H1 (cell line): ENCODE measurements around the gene MYPN.

Source experiments
- CHD1 ChIP-seq: IDR thresholded peaks from 2 replicates; pipeline ENCODE4 v1.6.1; 2012; ENCODE audit warnings: low read depth, low read length, improper control_type of control experiment
- EP300 ChIP-seq, 2 experiments: IDR thresholded peaks; 1 replicate in 1 of 2; 2 replicates in 1 of 2; pipeline ENCODE4 v1.6.1; 2011 to 2012; ENCODE audit warnings: low read depth in 2 of 2, low read length in 2 of 2, mild to moderate bottlenecking in 2 of 2, borderline replicate concordance in 1 of 2, inconsistent platforms in 1 of 2, moderate library complexity in 1 of 2
- EZH2 ChIP-seq: fragments of 200-600 bp; sonication (generic); IDR thresholded peaks from 2 replicates; pipeline ENCODE4 v1.7.1; 2012; ENCODE audit warnings: low read depth, mild to moderate bottlenecking, moderate library complexity, low read length, inconsistent platforms; ENCODE audit not compliant: severe bottlenecking
- GTF2F1 ChIP-seq: IDR thresholded peaks from 2 replicates; pipeline ENCODE4 v1.6.1; 2012; ENCODE audit warnings: low read depth, low read length, improper control_type of control experiment, borderline replicate concordance
- JUND ChIP-seq: IDR thresholded peaks from 2 replicates; pipeline ENCODE4 v1.6.1; 2011; ENCODE audit warnings: mild to moderate bottlenecking, improper control_type of control experiment, low read length
- POLR2A ChIP-seq, 2 experiments: IDR thresholded peaks; 1 replicate in 1 of 2; 2 replicates in 1 of 2; pipeline ENCODE4 v1.6.1; 2011; ENCODE audit warnings: low read depth in 2 of 2, low read length in 2 of 2, mild to moderate bottlenecking in 2 of 2; ENCODE audit errors: control extremely low read depth in 1 of 2
- RAD21 ChIP-seq, 2 experiments: IDR thresholded peaks in 1 of 2; conservative IDR thresholded peaks in 1 of 2; 2 replicates each; pipeline ENCODE4 v1.6.1; 2011; ENCODE audit warnings: low read depth in 2 of 2, low read length in 2 of 2, improper control_type of control experiment in 1 of 2, inconsistent platforms in 1 of 2, mild to moderate bottlenecking in 1 of 2, moderate library complexity in 1 of 2
- RNF2 ChIP-seq: fragments of 200-900, 300-1000 bp; sonication (generic); IDR thresholded peaks from 2 replicates; pipeline ENCODE4 v1.7.1; 2016; ENCODE audit warnings: borderline replicate concordance, low read depth, mild to moderate bottlenecking, antibody characterized with exemption, low read length; ENCODE audit not compliant: poor library complexity, severe bottlenecking; ENCODE audit errors: missing control alignments
- SIN3A ChIP-seq, 2 experiments: IDR thresholded peaks in 1 of 2; conservative IDR thresholded peaks in 1 of 2; 2 replicates each; pipeline ENCODE4 v1.6.1; 2011 to 2012; ENCODE audit warnings: low read length in 2 of 2, improper control_type of control experiment in 1 of 2, low read depth in 1 of 2, mild to moderate bottlenecking in 1 of 2
- TAF1 ChIP-seq: IDR thresholded peaks from 2 replicates; pipeline ENCODE4 v1.6.1; 2011; ENCODE audit warnings: mild to moderate bottlenecking, low read depth, low read length
- TBP ChIP-seq: IDR thresholded peaks from 2 replicates; pipeline ENCODE4 v1.6.1; 2011; ENCODE audit warnings: low read depth, low read length, improper control_type of control experiment
- YY1 ChIP-seq: IDR thresholded peaks from 2 replicates; pipeline ENCODE4 v1.6.1; 2011; ENCODE audit warnings: low read depth, mild to moderate bottlenecking, low read length
- TF ChIP-seq, protein P1 (sequence below), 3 experiments: IDR thresholded peaks; 1 replicate in 2 of 3; 2 replicates in 1 of 3; pipeline versions ENCODE4 v1.5.1 to v1.6.1; 2011; ENCODE audit warnings: low read length in 3 of 3, mild to moderate bottlenecking in 3 of 3, inconsistent platforms in 2 of 3, low read depth in 1 of 3, moderate library complexity in 1 of 3; ENCODE audit not compliant: insufficient read depth in 1 of 3; ENCODE audit errors: control extremely low read depth in 1 of 3
- TF ChIP-seq, protein P2 (sequence below): IDR thresholded peaks from 2 replicates; pipeline ENCODE4 v1.6.1; 2011; ENCODE audit warnings: low read length, improper control_type of control experiment

DNA sequence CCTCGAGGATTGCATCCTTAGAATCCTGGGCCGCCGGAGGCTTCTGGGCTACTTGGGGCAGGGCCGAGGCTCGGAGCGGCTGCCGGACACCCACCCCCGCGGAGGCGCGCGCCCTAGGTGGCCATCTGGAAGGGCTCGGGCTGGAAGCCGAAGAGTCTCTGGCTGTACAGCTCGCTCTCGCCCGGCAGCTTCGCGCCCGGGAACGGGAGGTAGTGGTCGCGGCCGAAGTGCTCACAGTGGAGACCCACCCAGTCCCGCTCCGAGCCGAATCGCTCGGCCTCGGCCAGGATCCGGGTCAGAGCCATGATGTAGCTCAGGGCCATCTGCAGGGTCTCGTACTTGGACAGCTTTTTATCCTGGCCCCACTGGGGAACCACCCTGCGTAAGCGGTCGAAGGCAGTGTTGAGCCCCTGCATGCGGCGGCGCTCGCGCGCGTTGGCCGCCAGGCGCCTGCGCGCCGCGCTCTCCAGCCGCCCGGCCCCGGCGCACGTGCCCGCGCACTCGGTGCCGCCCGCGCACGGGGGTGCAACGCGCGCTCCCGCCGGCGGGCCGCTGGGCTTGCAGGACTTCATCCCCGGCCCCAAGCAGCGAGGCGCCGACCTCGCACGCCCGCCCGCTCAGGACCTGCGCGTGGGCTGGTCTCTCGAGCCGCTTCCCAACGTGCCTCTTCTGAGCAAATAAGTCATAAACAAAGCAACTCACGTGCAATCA lies 122.0 kb downstream of the MYPN start:
- TF ChIP-seq, protein P1, sequence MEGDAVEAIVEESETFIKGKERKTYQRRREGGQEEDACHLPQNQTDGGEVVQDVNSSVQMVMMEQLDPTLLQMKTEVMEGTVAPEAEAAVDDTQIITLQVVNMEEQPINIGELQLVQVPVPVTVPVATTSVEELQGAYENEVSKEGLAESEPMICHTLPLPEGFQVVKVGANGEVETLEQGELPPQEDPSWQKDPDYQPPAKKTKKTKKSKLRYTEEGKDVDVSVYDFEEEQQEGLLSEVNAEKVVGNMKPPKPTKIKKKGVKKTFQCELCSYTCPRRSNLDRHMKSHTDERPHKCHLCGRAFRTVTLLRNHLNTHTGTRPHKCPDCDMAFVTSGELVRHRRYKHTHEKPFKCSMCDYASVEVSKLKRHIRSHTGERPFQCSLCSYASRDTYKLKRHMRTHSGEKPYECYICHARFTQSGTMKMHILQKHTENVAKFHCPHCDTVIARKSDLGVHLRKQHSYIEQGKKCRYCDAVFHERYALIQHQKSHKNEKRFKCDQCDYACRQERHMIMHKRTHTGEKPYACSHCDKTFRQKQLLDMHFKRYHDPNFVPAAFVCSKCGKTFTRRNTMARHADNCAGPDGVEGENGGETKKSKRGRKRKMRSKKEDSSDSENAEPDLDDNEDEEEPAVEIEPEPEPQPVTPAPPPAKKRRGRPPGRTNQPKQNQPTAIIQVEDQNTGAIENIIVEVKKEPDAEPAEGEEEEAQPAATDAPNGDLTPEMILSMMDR (IDR thresholded peaks at IDR 0.05; ENCODE audit: control extremely low read depth in 1 of 3, insufficient read depth in 1 of 3, low read depth in 1 of 3, low read length in 3 of 3), result peak; percentile 33 to 46 (median 46)
- TF ChIP-seq GTF2F1 (no peak), YY1 (no peak), SIN3A (conservative IDR thresholded peaks at IDR 0.05 in 1 of 2, IDR thresholded peaks at IDR 0.05 in 1 of 2; ENCODE audit: low read depth in 1 of 2, low read length in 2 of 2) (no peak), POLR2A (IDR thresholded peaks at IDR 0.05; ENCODE audit: control extremely low read depth in 1 of 2, low read depth in 2 of 2, low read length in 2 of 2) (peak; percentile 29 to 74), JUND (no peak), EP300 (IDR thresholded peaks at IDR 0.05; ENCODE audit: borderline replicate concordance in 1 of 2, low read depth in 2 of 2, low read length in 2 of 2) (no peak), TBP (peak; percentile 10; the same call in 1 of the 2 replicates), TAF1 (peak; percentile 78), RNF2 (no peak), EZH2 (no peak), RAD21 (IDR thresholded peaks at IDR 0.05 in 1 of 2, conservative IDR thresholded peaks at IDR 0.05 in 1 of 2; ENCODE audit: low read depth in 2 of 2, low read length in 2 of 2) (peak in 1 of 2 experiments; percentile 8; a peak in 1 of 4 replicates), CHD1 (no peak)
- TF ChIP-seq, protein P2, sequence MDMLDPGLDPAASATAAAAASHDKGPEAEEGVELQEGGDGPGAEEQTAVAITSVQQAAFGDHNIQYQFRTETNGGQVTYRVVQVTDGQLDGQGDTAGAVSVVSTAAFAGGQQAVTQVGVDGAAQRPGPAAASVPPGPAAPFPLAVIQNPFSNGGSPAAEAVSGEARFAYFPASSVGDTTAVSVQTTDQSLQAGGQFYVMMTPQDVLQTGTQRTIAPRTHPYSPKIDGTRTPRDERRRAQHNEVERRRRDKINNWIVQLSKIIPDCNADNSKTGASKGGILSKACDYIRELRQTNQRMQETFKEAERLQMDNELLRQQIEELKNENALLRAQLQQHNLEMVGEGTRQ, result no peak
